ENCODE measurements around the gene RGL2.
"Not testable (repeated sequence)": the region's sequence is repeated elsewhere in the genome, so short reads cannot be mapped to it uniquely, and the experiment has no call there.

RGL2 gene

DNA sequence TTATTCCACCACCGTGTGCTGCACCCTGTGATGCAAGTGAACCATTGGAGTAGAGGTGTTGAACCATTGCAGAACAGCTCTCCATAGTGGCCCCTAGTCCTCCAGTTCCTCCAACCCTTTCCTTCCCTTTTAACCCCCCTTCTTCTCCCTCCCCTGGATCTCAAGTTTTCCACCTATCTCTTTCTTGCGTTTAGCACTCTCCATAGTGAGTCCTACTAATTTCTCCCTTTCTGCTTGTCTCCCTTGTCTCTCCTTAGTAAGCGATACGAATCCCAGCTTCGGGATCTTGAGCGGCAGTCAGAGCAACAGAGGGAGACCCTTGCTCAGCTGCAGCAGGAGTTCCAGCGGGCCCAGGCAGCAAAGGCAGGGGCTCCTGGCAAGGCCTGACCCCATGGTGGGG is 8.3 kb downstream of the RGL2 start:
- DNase-seq, result no peak

DNA sequence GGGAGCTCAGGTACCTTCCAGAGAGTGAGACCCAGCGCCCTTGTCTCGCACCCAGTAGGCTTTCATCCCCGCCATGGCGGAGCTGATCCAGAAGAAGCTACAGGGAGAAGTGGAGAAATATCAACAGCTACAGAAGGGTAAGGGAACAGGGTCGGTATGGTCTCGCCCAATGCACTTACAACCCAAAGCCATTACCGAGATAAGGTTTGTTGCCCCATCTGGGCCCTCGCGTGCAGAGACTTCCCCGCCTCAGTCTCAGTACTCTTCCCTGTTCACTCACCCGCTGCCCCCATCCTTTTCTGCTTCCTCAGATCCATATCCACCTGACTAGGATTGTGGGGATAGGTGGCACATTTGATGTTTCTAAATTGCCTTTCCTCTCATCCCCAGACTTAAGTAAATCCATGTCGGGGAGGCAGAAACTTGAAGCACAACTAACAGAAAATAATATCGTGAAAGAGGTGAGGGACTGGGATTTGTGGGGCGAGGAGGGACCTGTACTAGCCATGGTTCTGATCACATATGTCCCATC is 8.9 kb downstream of the RGL2 start:
- DNase-seq, result no peak

DNA sequence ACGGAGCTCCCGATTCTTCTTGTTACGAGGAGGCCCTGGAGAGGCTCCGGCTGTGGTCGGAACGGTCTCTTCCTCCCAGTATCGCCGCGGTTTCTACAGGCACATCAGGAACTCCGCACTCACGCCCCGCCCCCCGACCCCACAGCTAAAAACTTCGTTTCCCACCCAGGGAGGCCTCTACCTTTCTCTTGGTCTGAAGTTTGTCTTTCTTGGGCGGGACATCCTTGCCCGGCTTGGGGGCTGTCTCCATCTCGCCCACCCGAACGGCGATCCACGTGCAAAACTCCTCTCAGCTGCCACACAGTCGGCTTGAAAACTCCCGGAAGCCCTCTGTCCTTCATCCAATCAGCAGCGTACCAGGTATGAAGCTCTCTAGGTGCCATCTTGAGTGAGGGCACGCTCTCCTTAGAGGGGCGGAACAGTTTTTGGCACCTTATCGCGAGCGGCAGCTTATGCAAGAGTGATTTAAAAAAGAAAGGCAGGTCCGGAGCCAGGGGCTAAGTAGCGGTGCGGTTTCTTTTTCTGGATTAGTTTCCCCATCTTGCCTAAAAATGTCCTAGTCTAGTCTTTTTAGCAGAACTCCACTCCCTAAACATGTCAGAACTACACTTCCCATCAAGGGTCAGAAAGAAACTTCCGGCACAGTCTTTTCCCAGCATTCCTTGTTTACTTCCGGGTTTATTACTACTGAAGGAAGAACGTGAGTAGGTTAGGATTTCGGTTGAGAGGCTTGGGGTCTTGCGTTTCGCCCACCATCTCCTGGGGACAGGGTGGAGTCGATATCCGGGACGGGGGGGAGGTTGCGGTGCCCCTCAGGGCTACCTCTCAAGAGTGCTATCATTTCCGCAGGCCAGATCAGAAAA is 9.6 kb downstream of the RGL2 start, which contains the start of the genes PFDN6 and WDR46:
TSS of gene PFDN6 (plus strand) at position 681 of the 863 bp plus-strand sequence. CDS start 256 bp downstream, outside the sequence.
TSS of gene WDR46 (minus strand) at position 319 of the 863 bp plus-strand sequence. CDS start at position 250, 69 bp downstream.
- peak; percentile 97 for DNase-seq

DNA sequence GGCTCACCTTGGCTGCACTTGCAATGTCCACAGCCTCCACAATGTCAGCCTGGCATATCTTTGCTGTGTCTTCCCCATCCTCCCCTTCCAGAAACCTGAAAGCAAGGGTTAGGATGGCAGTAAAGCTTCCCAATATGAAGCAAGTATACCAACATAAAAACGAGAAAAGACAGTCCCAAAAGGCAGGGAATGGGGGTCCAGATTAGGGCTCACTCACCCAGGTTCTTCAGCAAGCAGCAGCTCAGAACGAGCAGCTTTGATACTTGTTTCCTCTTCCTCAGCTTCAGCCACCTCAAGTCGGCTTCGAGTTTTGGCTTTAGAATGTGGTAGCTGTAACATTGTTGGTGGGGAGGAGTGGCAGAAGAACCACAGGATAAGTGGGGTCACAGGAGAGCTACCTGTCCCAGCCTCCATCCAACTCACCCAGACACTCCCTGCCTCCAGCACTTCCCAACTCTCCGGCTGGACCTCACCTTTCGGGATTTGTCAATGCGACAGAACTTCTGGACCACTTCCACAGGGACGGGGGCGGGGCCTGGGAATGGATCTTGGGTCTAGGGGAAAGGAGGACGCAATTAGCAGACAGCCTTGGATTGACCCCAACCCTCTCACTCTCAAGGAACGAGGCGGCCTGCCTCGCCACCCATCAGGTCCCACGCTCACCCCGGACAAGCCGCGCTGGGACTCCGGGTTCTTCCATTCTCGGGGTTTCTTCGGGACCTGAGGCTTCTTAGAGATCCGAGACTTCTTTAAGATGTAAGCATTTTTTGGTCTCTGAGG is 10.4 kb downstream of the RGL2 start:
- no peak for DNase-seq

DNA sequence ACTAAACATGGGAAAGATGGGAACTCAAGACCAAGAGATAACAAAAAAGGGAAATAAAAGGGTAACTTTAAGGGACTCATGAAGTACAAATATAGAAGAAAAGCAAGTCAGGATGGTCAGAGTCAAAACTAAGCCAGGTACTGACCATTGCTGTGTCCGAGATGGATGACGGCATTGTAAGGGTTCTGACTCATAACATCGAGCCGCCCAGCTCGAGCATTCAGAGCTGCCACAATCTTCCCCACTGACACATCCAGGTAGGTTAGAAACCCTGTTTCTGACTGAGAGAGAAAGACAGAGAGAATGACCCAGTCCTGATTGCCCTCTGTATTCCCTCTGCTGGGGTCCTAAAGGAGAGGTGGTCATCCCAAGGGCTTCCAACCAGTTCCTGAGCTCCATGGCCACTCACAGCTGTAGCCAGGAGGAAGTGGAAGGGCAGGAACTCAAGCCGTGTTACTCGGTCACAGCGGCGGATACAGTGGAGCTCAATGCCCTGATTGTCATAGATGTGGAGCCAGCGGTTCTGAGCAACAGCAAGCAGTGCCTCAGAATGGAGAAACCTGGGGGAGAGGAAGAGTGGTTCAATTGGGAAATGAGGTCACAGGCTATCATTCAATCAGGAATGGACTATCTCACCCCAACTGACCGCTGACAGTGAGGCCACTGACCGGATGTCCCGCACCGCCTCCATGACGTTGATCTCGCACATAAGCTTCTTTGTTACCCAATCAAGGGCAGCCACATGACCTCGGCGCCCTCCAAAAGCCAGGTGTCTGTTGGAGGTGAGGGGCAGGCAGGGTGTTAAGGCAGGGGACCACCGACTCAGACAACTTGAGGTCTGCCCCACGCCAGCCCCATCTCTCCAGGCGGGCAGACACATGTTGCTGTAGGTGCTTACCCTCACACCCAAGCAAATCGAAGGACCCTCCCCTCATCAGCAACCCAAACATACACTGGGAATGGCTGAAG is 11.5 kb downstream of the RGL2 start:
- DNase-seq, result no peak

DNA sequence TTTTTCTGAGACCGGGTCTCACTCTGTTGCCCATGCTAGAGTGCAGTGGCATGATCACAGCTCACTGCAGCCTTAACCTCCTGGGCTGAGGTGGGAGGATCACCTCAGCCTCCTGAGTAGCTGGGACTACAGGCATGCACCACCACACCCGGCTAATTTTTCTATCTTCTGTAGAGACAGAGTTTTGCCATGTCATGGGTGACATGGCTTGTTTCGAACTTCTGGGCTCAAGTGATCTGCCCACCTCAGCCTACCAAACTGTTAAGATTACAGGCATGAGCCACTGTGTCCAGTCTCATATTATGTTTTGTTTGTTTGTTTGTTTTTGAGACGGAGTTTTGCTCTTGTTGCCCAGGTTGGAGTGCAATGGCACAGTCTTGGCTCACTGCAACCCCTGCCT is 13.5 kb downstream of the RGL2 start:
- DNase-seq, result not testable (repeated sequence)

DNA sequence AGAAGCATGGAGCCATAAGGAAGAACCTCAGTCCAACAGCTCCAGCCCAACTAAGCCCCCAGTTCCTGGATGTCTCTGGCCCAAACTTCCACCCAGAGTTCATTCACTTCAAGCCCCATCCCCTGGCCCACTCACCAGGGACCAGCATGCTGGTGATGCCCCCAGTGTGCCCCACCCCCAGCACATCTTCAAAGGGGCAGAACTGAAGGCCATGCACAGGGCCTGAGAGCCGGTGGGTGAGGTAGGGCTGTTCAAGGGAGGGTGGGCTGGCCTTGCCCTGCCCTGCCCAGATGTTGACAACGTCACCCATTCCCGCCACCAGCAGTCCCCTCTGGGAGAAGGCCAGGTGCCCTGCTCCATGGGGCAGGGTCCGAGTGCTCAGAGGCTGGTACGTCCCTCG is 18.2 kb downstream of the RGL2 start:
- no peak for DNase-seq

DNA sequence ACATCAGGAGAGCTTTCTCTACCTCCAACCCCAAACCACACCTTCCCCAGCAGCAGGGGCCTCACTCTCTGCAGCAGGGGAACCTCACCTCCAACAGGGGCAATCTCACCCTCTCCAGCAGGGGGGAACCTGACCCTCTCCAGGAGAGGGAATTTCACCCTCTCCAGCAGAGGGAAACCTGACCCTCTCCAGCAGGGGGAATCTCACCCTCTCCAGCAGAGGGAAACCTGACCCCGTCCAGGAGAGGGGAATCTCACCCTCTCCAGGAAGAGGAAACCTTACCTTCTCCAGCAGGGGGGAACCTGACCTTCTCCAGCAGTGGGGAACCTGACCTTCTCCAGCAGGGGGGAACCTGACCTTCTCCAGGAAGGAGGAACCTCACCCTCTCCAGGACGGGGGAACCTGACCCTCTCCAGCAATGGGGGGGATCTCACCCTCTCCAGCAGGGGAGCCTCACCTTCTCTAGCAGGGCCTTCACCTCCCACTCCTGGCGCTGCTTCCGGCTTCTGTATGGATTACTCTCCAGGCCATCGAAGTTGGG is 18.7 kb downstream of the RGL2 start:
- DNase-seq, result peak; percentile 7

DNA sequence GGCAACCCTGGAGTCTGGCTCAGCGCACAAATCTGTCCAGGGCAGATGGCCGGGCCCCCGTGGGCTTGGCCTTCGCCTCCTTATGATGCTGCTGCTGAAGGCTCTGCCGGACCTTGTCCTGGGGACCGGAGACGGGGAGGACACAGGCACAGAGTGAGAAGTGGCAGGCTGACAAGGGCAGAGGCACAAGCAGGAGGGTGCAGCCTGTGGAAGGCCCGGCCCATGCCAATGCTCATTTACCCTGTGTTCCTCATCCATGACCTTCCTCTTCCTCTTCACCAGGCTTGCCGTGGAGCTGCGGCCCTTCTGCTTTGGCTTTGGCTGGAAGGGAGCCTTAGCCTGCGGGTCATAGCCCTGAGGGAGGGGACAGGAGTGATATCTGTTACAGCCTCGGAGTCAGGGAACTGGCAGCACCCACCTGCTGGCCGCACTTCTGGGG is 19.5 kb downstream of the RGL2 start:
- DNase-seq, result no peak

DNA sequence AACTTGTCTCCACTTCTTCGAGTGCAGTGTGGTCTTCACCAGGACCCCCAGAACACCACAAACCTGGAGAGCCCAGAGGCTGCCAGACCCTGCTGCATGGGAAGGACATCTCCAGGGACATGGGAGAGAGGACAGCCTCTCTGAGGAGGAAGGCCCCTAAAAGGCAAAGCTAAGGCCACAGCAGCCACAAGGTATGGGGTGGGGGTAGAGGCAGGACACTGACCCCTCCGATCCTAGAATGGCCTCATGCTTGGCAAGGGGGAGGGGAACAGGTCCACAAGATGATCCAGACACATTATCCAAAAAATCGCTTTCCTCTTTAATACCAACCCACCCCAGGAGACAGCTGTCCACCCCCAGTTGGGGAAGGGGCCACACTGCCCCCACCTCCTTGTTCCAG is 19.9 kb downstream of the RGL2 start:
- no peak for DNase-seq

DNA sequence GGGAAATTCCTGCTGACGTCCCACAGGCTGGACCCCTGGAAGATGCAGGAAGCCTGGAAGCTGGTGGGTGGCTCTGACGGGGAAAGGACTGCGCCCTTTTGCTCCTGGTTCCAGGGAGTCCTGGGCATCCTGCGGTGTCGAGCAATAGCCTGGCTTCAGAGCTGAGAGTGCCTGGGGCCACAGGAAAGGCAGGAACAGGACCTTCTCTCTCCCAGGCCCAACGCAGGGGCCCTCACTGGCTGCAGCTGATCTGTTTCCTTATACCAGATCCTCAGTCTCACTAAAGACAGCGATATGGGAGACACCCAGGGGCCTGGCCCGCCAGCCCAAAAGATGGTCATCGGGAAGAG is 20.4 kb downstream of the RGL2 start:
- no peak for DNase-seq

DNA sequence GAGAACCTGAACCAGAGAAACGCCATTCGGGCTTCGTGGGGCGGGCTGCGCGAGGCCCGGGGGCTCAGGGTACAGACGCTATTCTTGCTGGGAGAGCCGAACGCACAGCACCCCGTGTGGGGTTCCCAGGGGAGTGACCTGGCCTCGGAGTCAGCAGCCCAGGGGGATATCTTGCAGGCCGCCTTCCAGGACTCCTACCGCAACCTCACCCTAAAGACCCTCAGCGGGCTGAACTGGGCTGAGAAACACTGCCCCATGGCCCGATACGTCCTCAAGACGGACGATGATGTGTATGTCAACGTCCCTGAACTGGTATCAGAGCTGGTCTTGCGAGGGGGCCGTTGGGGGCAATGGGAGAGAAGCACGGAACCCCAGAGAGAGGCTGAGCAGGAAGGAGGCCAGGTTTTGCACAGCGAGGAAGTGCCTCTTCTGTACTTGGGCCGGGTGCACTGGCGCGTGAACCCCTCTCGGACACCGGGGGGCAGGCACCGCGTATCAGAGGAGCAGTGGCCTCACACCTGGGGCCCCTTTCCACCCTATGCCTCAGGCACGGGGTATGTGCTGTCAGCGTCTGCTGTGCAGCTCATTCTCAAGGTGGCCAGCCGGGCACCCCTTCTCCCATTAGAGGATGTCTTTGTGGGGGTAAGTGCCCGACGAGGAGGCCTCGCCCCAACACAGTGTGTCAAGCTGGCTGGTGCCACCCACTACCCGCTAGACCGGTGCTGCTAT is 20.9 kb downstream of the RGL2 start:
- DNase-seq, result no peak

DNA sequence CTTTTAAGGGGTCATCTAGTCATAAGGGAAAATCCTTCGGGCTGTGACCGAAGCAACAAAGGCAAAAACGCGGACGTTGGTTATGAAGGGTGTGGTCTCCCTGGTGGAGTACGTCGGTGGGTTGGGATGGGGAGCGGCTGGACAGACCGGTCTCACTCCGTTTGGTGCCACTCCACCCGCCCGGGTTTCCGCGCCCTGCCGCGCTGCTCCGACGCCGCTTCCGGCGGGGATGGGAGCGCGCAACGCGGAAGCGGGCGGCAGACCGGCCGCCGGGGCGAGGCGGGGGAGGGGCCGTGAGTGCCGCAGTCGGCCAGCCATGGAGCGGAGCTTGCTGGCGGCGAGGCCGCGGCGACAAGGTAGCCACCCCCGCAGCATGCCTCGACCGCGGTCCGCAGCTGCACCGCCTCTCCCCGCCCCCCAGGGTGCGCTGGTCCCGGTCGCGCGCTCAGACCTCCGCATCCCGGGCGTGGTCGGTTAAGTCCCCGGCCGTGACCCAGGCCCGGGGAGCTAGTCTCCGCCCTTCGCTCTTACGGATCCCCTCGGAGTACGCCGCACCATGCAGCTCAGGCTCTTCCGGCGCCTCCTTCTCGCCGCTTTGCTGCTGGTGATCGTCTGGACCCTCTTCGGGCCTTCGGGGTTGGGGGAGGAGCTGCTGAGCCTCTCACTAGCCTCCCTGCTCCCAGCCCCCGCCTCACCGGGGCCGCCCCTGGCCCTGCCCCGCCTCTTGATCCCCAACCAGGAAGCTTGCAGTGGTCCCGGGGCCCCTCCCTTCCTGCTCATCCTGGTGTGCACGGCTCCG is 21.7 kb downstream of the RGL2 start, which contains the start of gene B3GALT4:
TSS of gene B3GALT4 (plus strand) at position 260 of the 799 bp plus-strand sequence. CDS start at position 557, 297 bp downstream.
- no peak for DNase-seq

DNA sequence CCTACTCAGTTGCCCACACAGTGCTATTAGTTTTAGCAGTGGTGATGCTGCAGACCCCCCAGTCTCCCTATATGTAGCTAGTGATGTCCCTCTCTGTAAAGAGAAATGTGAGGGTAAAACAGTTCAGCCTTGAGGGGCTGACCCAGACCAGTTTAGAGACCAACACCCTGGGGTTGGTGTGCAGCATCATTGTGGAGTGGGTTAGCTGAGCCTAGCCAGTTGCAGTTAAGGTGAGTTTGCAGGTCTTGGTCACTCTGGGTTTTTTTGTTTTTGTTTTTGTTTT is 22.2 kb downstream of the RGL2 start:
- DNase-seq, result no peak

DNA sequence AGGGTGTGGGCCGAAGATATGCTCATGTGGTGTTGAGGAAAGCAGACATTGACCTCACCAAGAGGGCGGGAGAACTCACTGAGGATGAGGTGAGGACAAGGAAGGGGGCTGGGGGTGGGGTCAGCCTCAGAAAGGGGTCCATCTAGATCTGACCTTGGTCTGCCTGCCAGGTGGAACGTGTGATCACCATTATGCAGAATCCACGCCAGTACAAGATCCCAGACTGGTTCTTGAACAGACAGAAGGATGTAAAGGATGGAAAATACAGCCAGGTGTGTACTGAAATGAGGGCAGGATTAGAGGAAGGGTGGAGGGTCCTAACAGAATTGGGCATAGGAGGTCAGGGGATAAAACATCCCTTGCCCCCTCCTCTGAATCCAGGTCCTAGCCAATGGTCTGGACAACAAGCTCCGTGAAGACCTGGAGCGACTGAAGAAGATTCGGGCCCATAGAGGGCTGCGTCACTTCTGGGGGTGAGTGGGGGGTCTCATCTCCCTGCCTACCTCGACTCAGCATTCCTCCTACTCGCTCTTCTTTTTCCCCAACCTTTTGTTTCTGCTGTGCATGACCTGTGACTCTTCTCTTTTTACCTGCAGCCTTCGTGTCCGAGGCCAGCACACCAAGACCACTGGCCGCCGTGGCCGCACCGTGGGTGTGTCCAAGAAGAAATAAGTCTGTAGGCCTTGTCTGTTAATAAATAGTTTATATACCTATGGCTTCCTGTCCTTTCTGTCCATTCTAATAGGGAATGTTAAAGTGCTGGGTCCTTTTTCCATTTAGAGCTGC is 22.8 kb downstream of the RGL2 start:
- DNase-seq, result peak; percentile 2

DNA sequence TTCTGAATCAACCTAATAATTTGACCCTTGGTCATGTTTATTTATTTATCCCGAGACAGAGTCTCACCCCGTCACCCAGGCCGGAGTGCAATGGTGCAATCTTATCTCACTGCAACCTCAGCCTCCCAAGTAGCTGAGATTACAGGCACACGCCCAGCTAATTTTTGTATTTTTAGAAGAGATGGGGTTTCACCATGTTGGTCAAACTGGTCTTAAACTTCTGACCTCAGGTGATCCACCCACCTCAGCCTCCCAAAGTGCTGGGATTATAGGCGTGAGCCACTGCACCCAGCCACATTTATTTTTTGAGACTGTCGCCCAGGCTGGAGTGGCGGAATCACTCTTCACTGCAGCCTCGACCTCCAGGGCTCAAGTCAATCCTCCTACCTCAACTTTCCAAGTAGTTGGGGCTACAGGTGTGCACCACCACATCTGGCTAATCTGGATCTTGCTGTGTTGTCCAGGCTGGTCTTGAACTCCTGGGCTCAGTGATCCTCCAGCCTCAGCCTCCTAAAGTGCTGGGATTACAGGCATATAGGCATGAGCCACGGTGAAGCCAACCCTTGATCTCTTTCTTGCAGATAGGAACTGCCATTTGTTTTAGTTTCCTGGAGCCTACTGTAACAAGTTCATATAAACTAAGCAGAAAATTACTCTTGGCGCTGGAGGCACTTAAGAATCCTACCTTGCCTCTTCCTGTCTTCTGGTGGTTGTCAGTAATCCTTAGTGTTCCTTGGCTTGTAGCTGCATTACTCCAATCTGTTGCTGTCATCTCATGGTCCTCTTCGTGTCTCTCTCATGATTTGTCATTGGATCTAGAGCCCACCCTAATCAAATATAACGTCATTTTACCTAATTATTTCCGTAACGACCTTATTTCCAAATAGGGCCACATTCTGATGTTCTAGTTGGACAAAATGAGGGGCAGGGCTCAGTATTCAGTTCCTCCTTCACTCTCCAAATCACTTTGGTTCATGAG is 24.5 kb downstream of the RGL2 start:
- DNase-seq, result no peak

DNA sequence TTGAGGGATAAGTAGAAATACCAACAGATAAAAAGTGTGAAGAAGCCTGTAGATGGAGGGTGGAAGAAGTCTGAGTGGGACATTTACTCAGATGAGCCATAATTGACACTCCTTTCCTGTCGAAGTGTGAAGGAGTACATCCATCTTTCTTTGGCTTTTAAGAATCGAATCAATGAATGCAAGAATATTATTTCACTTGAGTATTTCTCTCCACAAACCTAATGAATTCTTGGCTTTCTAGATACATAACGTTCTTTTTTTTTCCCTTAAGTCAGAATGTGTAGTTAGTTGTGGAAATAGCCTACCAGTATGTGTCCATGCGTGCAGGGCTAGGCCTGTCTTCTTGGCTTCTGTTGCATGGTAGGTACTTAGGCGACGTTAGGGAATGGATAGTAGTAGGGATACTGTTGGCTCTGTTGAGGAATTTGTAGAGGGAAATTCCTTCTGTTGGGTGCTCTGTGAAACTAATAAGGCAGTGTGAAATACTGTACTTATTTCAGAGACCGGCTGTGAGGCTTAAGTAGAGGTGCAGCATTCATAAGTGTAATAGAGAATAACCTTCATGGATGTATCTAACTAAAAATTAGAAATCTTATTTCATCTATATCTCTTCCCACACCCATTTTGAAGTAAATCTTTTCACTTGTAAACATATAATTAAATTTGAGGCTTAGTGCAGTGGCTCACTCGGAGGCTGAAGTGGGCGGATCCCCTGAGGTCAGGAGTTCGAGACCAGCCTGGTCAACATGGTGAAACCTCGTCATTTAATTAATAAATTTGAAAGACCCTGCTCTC is 25.4 kb downstream of the RGL2 start:
- no peak for DNase-seq

All from NCI-H2029 treated with DMSO at 0.1 percent for 48 hours (cell line).